Panc1 (cell line): Measurements from ENCODE around the gene CEMIP. TPM values are rescaled to one million over a fixed set of nuclear protein-coding genes. Genes with fewer than 3 reads are reported as not detected.

Experiments used
- ATAC-seq: fragments of 200-7000 bp; cut with Tn5 transposase; 2 replicates; pipeline ENCODE4 v1.9.1; 2020; ENCODE audit warnings: mild to moderate bottlenecking, moderate library complexity
- BruUV-seq: library from RNA; stranded (reverse); fragments of 400-500 nt; replicated peaks from 2 replicates; lab custom pipeline; 2021; lab: Mats Ljungman, UMichigan
- CTCF ChIA-PET: fragments of 300-600 bp; sonication (Branson Sonifier 250); formaldehyde crosslinking; loops from one replicate; lab custom pipeline; 2022; ENCODE audit warnings: antibody characterized with exemption; lab: Charles Lee
- POLR2A ChIA-PET: fragments of 300-600 bp; sonication (Branson Sonifier 250); formaldehyde crosslinking; loops from one replicate; lab custom pipeline; 2022; ENCODE audit warnings: antibody characterized with exemption; lab: Charles Lee
- DNase-seq: peaks from one replicate; pipeline ENCODE4 v3.0.0-alpha.2; 2010; ENCODE audit warnings: low read depth, low spot score
- H3K27ac ChIP-seq: 2 replicates; pipeline ENCODE4 v1.5.1; 2011; ENCODE audit warnings: mild to moderate bottlenecking, low read length, inconsistent platforms
- H3K27me3 ChIP-seq: fragments of 200-500 bp; sonication (Bioruptor generic); 2 replicates; pipeline ENCODE4 v1.6.0; 2014; ENCODE audit warnings: low read length, inconsistent platforms; ENCODE audit not compliant: control insufficient read depth, insufficient read depth
- H3K36me3 ChIP-seq: fragments of 200-500 bp; sonication (Bioruptor generic); 2 replicates; pipeline ENCODE4 v1.5.1; 2014; ENCODE audit warnings: inconsistent platforms, mild to moderate bottlenecking, low read length, moderate library complexity; ENCODE audit not compliant: control insufficient read depth, insufficient read depth
- H3K4me1 ChIP-seq: 2 replicates; pipeline ENCODE4 v1.5.1; 2011; ENCODE audit warnings: inconsistent platforms, mild to moderate bottlenecking, low read length, moderate library complexity; ENCODE audit not compliant: control insufficient read depth, insufficient read depth
- H3K4me3 ChIP-seq, 2 experiments: 2 replicates each; pipeline ENCODE4 v1.5.1; 2011 to 2012; ENCODE audit warnings: low read depth in 2 of 2, low read length in 2 of 2, mild to moderate bottlenecking in 2 of 2, inconsistent platforms in 1 of 2, moderate library complexity in 1 of 2
- H3K9me3 ChIP-seq: fragments of 200-500 bp; sonication (Bioruptor generic); 2 replicates; pipeline ENCODE4 v1.5.1; 2014; ENCODE audit warnings: low read depth, mild to moderate bottlenecking, inconsistent platforms, low read length, moderate library complexity; ENCODE audit not compliant: control insufficient read depth, insufficient read depth
- POLR2AphosphoS5 ChIP-seq: IDR thresholded peaks from 2 replicates; pipeline ENCODE4 v1.6.1; 2012; ENCODE audit warnings: mild to moderate bottlenecking, low read depth, low read length, moderate library complexity
- REST ChIP-seq, 2 experiments: IDR thresholded peaks; 2 replicates each; pipeline ENCODE4 v1.6.1; 2011 to 2012; ENCODE audit warnings: low read depth in 2 of 2, control low read depth in 1 of 2, low read length in 1 of 2, mild to moderate bottlenecking in 1 of 2, moderate library complexity in 1 of 2; ENCODE audit not compliant: insufficient read depth in 1 of 2
- SIN3A ChIP-seq: IDR thresholded peaks from 2 replicates; pipeline ENCODE4 v1.6.1; 2012; ENCODE audit warnings: low read depth, mild to moderate bottlenecking, low read length, moderate library complexity, borderline replicate concordance; ENCODE audit not compliant: insufficient read depth
- TCF7L2 ChIP-seq: IDR thresholded peaks from 2 replicates; pipeline ENCODE4 v1.6.1; 2011; ENCODE audit warnings: mild to moderate bottlenecking, low read depth, low read length, inconsistent platforms
- in situ Hi-C: cut with HindIII; loops from 2 replicates; pipeline ENCODE4 v1.10.0; 2016; ENCODE audit warnings: low sequenced_read_pairs, low pct_unique_long_range_greater_than_20kb
- intact Hi-C: fragments of 100-400 bp; cut with micrococcal nuclease; formaldehyde crosslinking; loops from one replicate; pipeline ENCODE4 v1.10.0; 2022; ENCODE audit not compliant: unreplicated experiment
- total RNA-seq: library from RNA; stranded (reverse); gene quantifications from one replicate; pipeline ENCODE4 v1.2.1, GENCODE V29; 2021; ENCODE audit not compliant: unreplicated experiment
- TF ChIP-seq, protein P1 (sequence below): fragments of 450-650 bp; IDR thresholded peaks from 2 replicates; pipeline ENCODE4 v1.5.1; 2017; ENCODE audit warnings: mild to moderate bottlenecking

The CEMIP gene
- total RNA-seq, 1 experiment from 2014 or later = 0.46 TPM

DNA sequence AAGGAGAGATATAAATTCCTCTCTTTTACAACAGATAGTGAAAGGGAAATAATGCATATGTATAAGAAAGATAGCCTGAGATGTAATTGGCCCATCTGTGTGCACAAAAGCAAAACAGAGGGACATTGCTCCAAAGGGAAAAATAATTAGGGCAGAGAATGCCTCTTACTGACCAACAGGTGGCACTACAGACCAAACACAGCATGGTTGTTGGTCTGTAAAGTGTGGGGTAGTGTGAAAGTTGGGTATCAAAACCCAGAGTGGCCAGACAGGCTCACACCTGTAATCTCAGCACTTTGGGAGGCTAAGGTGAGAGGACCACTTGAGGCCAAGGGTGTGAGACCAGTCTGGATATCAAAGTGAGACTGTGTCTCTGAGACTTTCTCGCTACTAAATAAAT, 217.1 kb downstream of the CEMIP start:
- no peaks in the 10 kb centered on the region for H3K27me3 ChIP-seq
- H3K36me3 ChIP-seq = no peaks in the 10 kb centered on the region; the same call in 1 of the 2 replicates
- DNase-seq (no peak), ATAC-seq (no peak)
- POLR2A ChIA-PET = no interaction called here
- no TSS peak for BruUV-seq
- intact Hi-C loops = loop anchor here (10.0 kb wide), 1 partner anchor 109 kb away; no protein-coding TSS in a partner anchor
- H3K27ac ChIP-seq = no peak overlapping the region
- peaks cover 9% of the 10 kb centered on the region for H3K4me1 ChIP-seq
- CTCF ChIA-PET = no interaction called here
- no peak for TF ChIP-seq SIN3A
- TF ChIP-seq REST (IDR thresholded peaks at IDR 0.05; ENCODE audit: insufficient read depth in 1 of 2, low read depth in 2 of 2, low read length in 1 of 2) = no peak
- TF ChIP-seq, protein P1, sequence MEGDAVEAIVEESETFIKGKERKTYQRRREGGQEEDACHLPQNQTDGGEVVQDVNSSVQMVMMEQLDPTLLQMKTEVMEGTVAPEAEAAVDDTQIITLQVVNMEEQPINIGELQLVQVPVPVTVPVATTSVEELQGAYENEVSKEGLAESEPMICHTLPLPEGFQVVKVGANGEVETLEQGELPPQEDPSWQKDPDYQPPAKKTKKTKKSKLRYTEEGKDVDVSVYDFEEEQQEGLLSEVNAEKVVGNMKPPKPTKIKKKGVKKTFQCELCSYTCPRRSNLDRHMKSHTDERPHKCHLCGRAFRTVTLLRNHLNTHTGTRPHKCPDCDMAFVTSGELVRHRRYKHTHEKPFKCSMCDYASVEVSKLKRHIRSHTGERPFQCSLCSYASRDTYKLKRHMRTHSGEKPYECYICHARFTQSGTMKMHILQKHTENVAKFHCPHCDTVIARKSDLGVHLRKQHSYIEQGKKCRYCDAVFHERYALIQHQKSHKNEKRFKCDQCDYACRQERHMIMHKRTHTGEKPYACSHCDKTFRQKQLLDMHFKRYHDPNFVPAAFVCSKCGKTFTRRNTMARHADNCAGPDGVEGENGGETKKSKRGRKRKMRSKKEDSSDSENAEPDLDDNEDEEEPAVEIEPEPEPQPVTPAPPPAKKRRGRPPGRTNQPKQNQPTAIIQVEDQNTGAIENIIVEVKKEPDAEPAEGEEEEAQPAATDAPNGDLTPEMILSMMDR = peak; percentile 70
- no peak for TF ChIP-seq TCF7L2
- TF ChIP-seq POLR2AphosphoS5 = no peak
- in situ Hi-C loops = no loop called here
- no peak overlapping the region for H3K4me3 ChIP-seq
- H3K9me3 ChIP-seq = no peaks in the 10 kb centered on the region

- Histone ChIP-seq H3K36me3 (no peaks in the 10 kb centered on the region; the same call in 1 of the 2 replicates), H3K4me1 (peaks cover 9% of the 10 kb centered on the region), H3K9me3 (no peaks in the 10 kb centered on the region), H3K4me3 (no peak overlapping the region), H3K27ac (no peak overlapping the region), H3K27me3 (no peaks in the 10 kb centered on the region)
- POLR2A ChIA-PET = no interaction called here
- CTCF ChIA-PET = no interaction called here
- BruUV-seq = no TSS peak
- intact Hi-C loops = loop anchor here (10.0 kb wide), 1 partner anchor 107 kb away; no protein-coding TSS in a partner anchor
- in situ Hi-C loops = no loop called here
- TF ChIP-seq POLR2AphosphoS5 (no peak), REST (IDR thresholded peaks at IDR 0.05; ENCODE audit: insufficient read depth in 1 of 2, low read depth in 2 of 2, low read length in 1 of 2) (no peak), SIN3A (no peak)
- TF ChIP-seq, protein P1 = no peak
- ATAC-seq (no peak), DNase-seq (no peak)
These were observed 218.5 kb downstream of the CEMIP start for GRCh38 chr15:80997692-80998091.
